Progenitor cell of endocrine pancreas (in vitro differentiated cells): ENCODE results near the gene C16orf74. TPM values are rescaled to one million over a fixed set of nuclear protein-coding genes. Genes with fewer than 3 reads are reported as not detected.

Experiments used
- DNase-seq: peaks from one replicate; pipeline ENCODE4 v3.0.0; 2021; ENCODE audit warnings: low spot score; ENCODE audit not compliant: unreplicated experiment
- H3K27ac Mint-ChIP-seq: 2 replicates; pipeline ENCODE4 v1.8.0; 2021; ENCODE audit warnings: mild to moderate bottlenecking, moderate library complexity, mixed read lengths
- H3K27me3 Mint-ChIP-seq: 2 replicates; pipeline ENCODE4 v1.8.0; 2021; ENCODE audit warnings: mixed read lengths
- H3K36me3 Mint-ChIP-seq: 2 replicates; pipeline ENCODE4 v1.8.0; 2022; ENCODE audit warnings: mixed read lengths; ENCODE audit not compliant: insufficient read depth
- H3K4me1 Mint-ChIP-seq: 2 replicates; pipeline ENCODE4 v1.8.0; 2021; ENCODE audit warnings: low read depth, mixed read lengths
- H3K4me3 Mint-ChIP-seq: 2 replicates; pipeline ENCODE4 v1.8.0; 2021; ENCODE audit warnings: low read depth, mild to moderate bottlenecking, moderate library complexity, mixed read lengths
- H3K9me3 Mint-ChIP-seq: 2 replicates; pipeline ENCODE4 v1.8.0; 2021; ENCODE audit warnings: low read depth, mixed read lengths
- total RNA-seq: library from RNA; stranded (reverse); gene quantifications from 2 replicates; pipeline ENCODE4 v1.2.1, GENCODE V29; 2021
- TF ChIP-seq, protein P1 (sequence below): fragments of 200-600 bp; sonication (generic); IDR thresholded peaks from one replicate; pipeline ENCODE4 v1.5.0; 2021; ENCODE audit warnings: antibody characterized with exemption, mild to moderate bottlenecking; ENCODE audit not compliant: unreplicated experiment

Gene C16orf74
- total RNA-seq, 1 donor from 2014 or later: 0.65 TPM

DNA sequence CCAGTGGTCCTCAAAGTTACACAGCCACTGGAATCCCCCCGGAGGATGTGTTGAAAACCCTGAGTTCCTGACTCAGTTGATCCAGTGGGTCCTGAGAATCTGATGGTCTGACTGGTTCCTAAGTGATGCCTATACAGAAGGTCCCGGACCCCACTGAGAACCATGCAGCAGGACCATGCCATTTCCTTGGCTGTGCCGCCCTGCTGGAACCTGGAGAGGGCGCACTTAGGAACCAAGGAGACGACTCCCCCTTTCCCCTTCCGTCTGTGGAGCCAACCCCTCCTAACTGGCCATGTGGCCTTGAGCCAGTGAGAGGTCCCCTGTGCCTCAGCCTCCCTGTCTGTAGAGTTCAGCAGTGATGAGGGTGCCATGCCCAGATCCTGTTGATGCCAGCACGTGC lies 22.0 kb downstream of the C16orf74 start:
- H3K27me3 Mint-ChIP-seq: peaks cover 35% of the 10 kb centered on the region
- no peak overlapping the region for H3K4me3 Mint-ChIP-seq
- no peaks in the 10 kb centered on the region for H3K9me3 Mint-ChIP-seq
- no peak for DNase-seq
- TF ChIP-seq, protein P1, sequence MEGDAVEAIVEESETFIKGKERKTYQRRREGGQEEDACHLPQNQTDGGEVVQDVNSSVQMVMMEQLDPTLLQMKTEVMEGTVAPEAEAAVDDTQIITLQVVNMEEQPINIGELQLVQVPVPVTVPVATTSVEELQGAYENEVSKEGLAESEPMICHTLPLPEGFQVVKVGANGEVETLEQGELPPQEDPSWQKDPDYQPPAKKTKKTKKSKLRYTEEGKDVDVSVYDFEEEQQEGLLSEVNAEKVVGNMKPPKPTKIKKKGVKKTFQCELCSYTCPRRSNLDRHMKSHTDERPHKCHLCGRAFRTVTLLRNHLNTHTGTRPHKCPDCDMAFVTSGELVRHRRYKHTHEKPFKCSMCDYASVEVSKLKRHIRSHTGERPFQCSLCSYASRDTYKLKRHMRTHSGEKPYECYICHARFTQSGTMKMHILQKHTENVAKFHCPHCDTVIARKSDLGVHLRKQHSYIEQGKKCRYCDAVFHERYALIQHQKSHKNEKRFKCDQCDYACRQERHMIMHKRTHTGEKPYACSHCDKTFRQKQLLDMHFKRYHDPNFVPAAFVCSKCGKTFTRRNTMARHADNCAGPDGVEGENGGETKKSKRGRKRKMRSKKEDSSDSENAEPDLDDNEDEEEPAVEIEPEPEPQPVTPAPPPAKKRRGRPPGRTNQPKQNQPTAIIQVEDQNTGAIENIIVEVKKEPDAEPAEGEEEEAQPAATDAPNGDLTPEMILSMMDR: peak; percentile 24
- H3K4me1 Mint-ChIP-seq: no peaks in the 10 kb centered on the region
- no peak overlapping the region for H3K27ac Mint-ChIP-seq
- H3K36me3 Mint-ChIP-seq: no peaks in the 10 kb centered on the region

GRCh38 chr16:85724936-85725335 lies 26.0 kb downstream of the C16orf74 start:
- DNase-seq: no peak
- no peaks in the 10 kb centered on the region for H3K36me3 Mint-ChIP-seq
- no peak overlapping the region for H3K4me3 Mint-ChIP-seq
- peaks cover 26% of the 10 kb centered on the region for H3K27me3 Mint-ChIP-seq
- H3K9me3 Mint-ChIP-seq: no peaks in the 10 kb centered on the region
- no peak overlapping the region for H3K27ac Mint-ChIP-seq
- H3K4me1 Mint-ChIP-seq: no peaks in the 10 kb centered on the region
- TF ChIP-seq, protein P1: no peak

DNA sequence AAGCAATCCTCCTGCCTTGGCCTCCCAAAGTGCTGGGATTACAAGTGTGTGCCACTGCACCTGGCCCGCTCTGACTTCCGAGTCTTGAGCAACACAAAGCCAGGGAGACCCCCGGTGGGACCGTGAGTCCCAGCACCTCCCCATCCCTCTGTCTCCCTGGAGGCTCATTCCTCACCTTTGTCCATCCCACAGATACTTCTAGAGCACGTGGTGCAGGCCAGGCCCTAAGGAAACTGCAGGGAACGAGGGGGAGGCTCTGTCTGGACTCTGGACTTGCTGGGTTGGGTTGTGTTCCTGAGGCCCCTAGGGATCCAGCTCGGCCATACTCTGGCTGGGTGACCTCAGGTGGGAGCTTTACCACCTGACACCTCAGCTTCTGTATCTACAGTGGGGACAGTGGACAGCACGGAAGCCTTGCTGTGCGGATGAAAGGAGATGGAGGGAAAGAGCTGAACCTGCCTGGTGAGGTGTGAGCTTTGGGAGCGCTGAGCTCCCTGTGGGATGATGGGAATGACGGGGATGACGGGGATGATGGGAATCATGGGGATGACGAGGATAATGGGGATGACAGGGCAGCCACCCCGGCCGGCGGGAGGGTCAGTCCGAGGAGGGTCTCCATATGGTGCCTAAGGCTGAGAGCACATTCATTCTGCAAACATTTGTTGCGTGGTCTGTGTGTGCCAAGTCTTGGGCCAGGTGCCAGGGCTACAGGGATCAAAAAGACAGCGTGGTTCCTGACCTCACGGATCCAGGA lies 26.6 kb downstream of the C16orf74 start:
- Mint-ChIP-seq H3K4me1 (no peaks in the 10 kb centered on the region), H3K4me3 (no peak overlapping the region), H3K27me3 (peaks cover 22% of the 10 kb centered on the region), H3K36me3 (no peaks in the 10 kb centered on the region), H3K27ac (peak overlapping the region; percentile 69), H3K9me3 (no peaks in the 10 kb centered on the region)
- no peak for DNase-seq
- TF ChIP-seq, protein P1: no peak

DNA sequence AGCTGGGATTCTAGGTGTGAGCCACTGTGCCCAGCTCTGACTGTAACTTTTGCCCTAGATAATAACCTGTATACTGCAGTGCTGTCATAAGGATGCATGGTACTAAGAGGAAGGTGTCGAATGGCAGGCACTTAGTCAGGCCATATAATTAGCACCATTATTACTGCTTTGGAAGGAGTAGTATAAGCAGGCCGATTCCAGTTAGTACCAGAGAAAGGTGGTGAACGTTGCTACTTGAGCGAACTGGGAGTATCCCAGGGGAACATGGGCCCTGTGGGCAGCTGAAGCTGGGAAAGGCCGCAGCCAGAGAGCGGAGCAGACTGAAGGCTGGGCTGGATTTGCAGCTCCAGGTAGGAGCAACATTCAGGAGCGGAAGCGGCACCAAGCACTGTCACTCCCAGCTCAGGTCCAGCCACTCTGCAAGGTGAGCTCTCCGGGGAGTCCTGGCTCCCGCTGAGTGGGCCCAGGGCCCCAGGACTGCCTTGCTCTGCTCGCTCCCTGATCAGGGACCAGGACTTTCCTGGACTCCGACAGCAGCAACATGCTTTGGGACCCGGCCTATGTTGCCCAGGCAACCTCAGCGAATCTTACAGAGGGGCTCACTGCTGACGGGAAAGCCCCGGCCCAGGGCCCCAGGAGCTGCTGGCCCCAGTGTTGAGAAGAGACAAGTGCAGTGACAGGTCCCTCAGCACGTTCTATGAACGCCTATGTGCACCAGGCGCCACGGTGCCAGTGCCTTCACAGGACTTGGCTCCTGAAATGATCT lies 28.6 kb downstream of the C16orf74 start:
- Mint-ChIP-seq H3K27me3 (peaks cover 25% of the 10 kb centered on the region), H3K4me1 (no peaks in the 10 kb centered on the region), H3K4me3 (no peak overlapping the region), H3K9me3 (no peaks in the 10 kb centered on the region), H3K36me3 (no peaks in the 10 kb centered on the region), H3K27ac (no peak overlapping the region)
- TF ChIP-seq, protein P1: no peak
- no peak for DNase-seq

DNA sequence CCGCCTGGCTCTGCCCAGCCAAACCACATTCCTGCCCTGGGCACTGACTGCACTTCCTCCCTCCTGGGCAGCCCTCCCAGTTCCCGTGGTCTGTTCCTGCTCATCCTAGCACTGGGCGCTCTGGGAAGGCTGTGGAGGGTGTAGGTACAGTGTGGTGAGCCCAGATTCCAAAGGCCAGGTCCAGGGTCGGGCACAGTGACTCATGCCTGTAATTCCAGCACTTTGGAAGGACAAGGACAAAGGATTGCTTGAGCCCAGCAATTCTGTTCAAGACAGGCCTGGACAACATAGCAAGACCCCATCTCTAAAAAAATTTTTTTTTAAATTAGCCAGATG lies 30.6 kb downstream of the C16orf74 start:
- Mint-ChIP-seq H3K4me3 (no peak overlapping the region), H3K9me3 (no peaks in the 10 kb centered on the region), H3K36me3 (no peaks in the 10 kb centered on the region), H3K4me1 (no peaks in the 10 kb centered on the region), H3K27me3 (peaks cover 18% of the 10 kb centered on the region), H3K27ac (no peak overlapping the region)
- DNase-seq: no peak
- TF ChIP-seq, protein P1: no peak
